ENCODE data around the gene SZT2. TPM values are rescaled to one million over a fixed set of nuclear protein-coding genes. Genes with fewer than 3 reads are reported as not detected.
"Not testable (repeated sequence)": the region's sequence is repeated elsewhere in the genome, so short reads cannot be mapped to it uniquely, and the experiment has no call there.

Gene SZT2
- total RNA-seq, 1 donor from 2014 or later: 35.7 TPM

DNA sequence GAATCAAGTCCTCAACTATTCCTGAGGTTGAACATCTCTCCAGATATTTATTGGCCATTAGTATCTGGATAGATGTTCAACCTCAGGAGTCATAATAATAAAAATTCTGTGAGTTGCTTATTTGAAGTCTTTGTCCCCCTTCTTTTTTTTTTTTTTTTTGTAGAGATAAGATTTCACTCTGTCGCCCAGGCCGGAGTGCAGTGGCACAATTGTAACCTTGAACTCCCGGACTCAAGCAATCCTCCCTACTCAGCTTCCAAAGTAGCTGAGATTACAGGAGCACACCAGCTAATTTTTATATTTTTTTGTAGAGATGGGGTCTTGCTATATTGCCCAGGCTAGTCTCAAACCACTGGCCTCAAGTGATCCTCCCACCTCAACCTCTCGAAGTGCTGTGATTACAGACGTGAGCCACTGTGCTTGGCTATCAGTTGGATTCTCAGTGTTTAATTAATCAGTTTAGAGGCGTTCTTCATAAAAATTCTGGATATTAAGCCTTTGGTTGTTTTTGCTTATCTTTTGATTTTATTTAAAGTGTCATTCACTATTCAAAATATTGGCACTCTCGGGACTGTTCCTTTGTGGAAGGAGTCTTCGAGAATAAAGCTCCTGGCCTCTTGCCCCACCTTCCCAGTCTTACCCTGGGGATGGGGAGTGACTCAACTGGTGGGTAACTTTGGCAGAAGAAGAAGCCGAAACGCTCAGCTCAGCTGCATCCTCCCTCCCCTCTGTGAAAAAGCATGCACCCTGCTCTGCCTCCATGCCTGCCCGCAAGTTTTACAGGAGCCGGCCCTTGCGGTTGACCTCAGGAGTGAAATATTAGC lies 75.2 kb downstream of the SZT2 start:
- no peak for DNase-seq (ENCODE audit: low spot score)
- intact Hi-C loops (cut with DNase I): no loop called here

DNA sequence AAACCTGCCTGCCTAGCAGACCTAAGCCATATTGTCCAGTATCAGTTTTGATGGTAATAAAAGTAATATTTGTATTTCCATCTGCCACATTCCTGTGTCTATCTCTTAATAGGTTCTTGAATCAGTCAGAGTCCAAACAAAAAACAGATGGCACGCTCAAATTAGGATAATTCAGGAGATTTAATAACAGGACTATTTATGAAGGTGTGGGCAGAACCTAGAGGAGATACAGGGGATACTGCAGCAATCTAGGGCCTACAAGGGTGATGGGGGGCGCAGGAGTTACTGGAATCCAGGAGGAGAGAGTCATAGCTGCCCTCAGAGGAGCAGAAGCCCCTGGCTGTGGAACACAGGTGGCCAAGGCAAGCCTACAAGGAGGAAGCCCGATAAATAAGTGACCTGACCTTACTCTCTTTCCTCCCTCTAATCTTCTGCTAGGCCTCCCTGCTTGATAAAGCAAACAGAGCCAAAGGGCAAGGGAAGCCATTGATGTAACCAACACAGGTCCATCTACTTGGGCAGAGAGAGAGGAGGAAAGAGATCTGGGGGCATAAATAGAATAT lies 75.9 kb downstream of the SZT2 start:
- no peak for DNase-seq (ENCODE audit: low spot score)
- intact Hi-C loops (cut with DNase I): no loop called here

GRCh38 chr1:43466403-43466802 lies 76.7 kb downstream of the SZT2 start:
- intact Hi-C loops (cut with DNase I): no loop called here
- DNase-seq (ENCODE audit: low spot score): no peak

GRCh38 chr1:43468414-43468813 lies 78.7 kb downstream of the SZT2 start:
- intact Hi-C loops (cut with DNase I): no loop called here
- no peak for DNase-seq (ENCODE audit: low spot score)

DNA sequence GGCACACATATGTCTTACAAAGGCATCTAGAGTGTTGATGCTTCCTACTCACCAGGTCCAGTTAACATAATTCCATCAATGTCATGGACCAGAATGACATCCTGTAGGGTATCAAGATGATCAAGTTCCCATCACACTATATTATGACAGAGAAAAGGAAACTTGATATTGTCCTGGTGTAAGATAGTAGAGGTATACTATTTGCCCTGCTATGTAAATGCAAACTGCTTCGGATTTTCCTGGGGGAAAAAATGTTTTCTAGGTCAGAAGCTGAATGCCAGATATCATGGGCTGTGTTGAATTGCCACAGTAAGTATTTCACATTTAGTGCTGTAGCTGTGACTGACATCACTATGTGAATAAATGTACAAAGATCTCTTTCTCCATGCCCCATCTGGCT lies 80.2 kb downstream of the SZT2 start:
- intact Hi-C loops (cut with DNase I): no loop called here
- no peak for DNase-seq (ENCODE audit: low spot score)

- no peak for DNase-seq (ENCODE audit: low spot score)
- intact Hi-C loops (cut with DNase I): no loop called here
Measured at GRCh38 chr1:43472087-43472462, 82.4 kb downstream of the SZT2 start.

DNA sequence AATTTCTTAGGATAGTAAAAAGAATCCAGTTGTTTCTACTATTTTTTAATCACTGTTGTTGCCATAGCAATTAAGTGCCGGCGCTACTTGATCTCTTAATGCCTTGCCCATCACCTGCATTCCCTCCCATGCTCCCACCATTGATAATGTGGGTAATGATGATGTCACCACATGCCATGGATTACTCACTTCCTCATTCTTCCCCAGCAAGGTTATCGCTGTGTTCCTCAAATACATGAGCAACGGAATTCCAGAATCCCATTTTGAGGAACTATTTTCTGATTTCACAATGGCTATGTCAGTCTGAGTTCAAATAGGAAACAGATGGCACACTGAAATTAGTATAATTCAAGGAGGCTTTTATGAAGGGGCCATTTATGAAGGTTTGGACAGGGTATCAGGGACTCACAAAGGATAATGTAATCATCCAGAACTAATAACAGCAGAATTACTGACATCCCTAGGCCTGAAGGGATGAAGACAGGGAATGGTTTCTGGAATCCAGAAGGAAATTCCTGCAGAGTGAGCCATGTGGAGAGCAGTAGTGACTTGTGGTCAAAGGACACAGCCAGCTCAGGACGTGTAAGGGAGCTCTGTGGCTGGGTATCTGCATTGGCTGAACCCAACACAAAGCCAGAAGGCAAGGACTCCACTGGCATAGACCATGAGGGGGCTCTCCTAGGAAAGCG lies 82.9 kb downstream of the SZT2 start:
- DNase-seq (ENCODE audit: low spot score); intact Hi-C loops (cut with DNase I): not testable (repeated sequence)

GRCh38 chr1:43473463-43473862 lies 83.8 kb downstream of the SZT2 start:
- intact Hi-C loops (cut with DNase I): no loop called here
- no peak for DNase-seq (ENCODE audit: low spot score)

DNA sequence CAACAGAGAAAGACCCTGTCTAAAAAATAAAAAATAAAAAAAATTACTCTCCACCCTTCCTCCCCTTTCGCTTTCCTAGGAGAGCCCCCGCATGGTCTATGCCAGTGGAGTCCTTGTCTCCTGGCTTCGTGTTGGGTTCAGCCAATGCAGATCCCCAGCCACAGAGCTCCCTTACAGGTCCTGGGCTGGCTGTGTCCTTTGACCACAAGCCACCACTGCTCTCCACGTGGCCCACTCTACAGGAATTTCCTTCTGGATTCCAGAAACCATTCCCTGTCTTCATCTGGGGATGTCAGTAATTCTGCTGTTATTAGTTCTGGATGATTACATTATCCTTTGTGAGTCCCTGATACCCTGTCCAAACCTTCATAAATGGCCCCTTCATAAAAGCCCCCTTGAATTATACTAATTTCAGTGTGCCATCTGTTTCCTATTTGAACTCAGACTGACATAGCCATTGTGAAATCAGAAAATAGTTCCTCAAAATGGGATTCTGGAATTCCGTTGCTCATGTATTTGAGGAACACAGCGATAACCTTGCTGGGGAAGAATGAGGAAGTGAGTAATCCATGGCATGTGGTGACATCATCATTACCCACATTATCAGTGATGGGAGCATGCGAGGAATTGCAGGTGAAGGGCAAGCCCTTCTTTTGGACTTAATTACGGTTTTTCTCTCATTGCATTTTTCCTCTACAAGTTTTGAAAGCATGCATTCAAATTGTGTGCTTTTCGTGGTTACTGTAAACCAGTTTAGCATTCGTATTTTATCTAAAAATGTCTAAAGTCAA lies 86.1 kb downstream of the SZT2 start:
- DNase-seq (ENCODE audit: low spot score); intact Hi-C loops (cut with DNase I): not testable (repeated sequence)

DNA sequence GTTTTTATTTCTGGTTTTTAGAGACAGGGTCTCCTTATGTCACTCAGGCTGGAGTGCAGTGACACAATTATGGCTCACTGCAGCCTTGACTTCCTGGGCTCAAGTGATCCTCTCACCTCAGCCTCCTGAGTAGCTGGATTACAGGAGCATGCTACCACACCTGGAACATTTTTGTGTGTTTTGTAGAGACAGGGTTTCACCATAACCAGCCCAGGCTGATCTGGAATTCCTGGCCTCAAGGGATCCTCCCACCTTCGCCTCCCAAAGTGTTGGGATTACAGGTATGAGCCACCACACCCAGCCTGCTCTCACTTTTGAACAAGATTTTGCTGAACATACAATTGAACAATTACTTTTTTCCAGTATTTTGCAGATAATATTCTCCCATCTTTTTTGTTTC lies 88.0 kb downstream of the SZT2 start:
- intact Hi-C loops (cut with DNase I): no loop called here
- no peak for DNase-seq (ENCODE audit: low spot score)

GRCh38 chr1:43479414-43479813 lies 89.7 kb downstream of the SZT2 start:
- intact Hi-C loops (cut with DNase I): no loop called here

GRCh38 chr1:43481491-43481890 lies 91.8 kb downstream of the SZT2 start:
- intact Hi-C loops (cut with DNase I): no loop called here
- no peak for DNase-seq (ENCODE audit: low spot score)

More at GRCh38 chr1:43479414-43479813, 89.7 kb downstream of the SZT2 start:
- DNase-seq (ENCODE audit: low spot score): no peak

GRCh38 chr1:43482215-43482614 lies 92.5 kb downstream of the SZT2 start:
- intact Hi-C loops (cut with DNase I): no loop called here
- DNase-seq (ENCODE audit: low spot score): no peak

DNA sequence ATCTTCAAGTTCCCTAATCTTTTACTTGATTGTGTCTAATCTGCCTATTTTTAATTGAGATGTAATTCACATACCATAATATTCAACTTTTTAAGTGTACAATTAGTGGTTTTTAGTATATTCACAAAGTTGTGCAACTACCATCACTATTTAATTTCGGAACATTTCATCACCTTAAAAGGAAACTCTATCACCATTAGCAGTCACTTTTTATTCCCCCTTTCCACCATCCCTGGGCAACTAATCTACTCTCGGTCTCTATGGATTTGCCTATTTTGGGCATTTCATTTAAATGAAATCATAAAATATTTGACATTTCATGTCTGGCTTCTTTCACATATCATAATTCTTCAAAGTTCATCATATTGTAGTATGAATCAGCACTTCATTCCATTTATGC lies 94.7 kb downstream of the SZT2 start:
- intact Hi-C loops (cut with DNase I): no loop called here
- DNase-seq (ENCODE audit: low spot score): no peak

DNA sequence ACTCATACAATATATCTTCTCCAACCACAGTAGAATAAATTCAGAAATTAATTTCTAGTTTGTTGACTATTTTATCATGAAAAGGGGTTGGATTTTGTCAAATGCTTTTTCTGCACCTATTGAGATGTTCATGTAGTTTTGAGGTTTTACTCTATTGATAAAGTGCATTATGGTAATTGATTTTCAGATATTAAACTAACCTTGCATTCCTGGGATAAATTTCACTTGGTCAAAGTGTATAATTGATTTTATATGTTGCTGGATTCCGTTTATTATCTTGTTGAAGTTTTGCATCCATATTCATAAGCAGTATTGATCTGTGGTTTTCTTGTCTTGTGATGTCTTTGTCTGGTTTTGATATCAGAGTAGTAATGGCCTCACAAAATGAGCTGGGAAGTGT lies 98.5 kb downstream of the SZT2 start:
- intact Hi-C loops (cut with DNase I): no loop called here

GRCh38 chr1:43491061-43491460 lies 101.4 kb downstream of the SZT2 start:
- intact Hi-C loops (cut with DNase I): no loop called here
- no peak for DNase-seq (ENCODE audit: low spot score)

More for the DNA sequence above, 98.5 kb downstream of the SZT2 start:
- no peak for DNase-seq (ENCODE audit: low spot score)

DNA sequence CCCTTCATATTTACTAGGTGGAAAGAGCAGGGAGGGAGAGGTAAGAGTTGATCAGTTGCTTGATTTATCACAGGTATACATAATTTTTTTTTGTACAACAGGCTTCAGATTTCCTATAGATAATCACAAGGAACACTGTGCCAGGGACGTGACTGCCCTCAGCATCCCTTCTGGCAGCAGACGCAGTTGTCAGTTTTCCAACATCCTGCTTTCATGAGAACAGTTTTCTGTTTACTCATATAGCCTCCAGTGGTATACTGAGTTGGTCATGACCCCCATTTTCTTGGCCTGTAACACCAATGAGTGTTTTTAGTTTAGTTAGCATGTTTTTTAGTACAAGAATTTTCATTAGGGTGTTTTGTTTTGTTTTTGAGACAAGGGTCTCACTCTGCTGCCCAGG lies 103.1 kb downstream of the SZT2 start:
- DNase-seq (ENCODE audit: low spot score): no peak
- intact Hi-C loops (cut with DNase I): no loop called here

GRCh38 chr1:43493661-43494450 lies 104.2 kb downstream of the SZT2 start:
- intact Hi-C loops (cut with DNase I): no loop called here
- DNase-seq (ENCODE audit: low spot score): no peak

GRCh38 chr1:43495204-43495603 lies 105.5 kb downstream of the SZT2 start:
- no peak for DNase-seq (ENCODE audit: low spot score)
- intact Hi-C loops (cut with DNase I): no loop called here

Measured in cardiac septum (tissue), 1 donor.